GM19395 (cell line): Measurements from ENCODE around the gene TCN1.
"Not testable (repeated sequence)": the region's sequence is repeated elsewhere in the genome, so short reads cannot be mapped to it uniquely, and the experiment has no call there.

Source experiments
- ATAC-seq: cut with Tn5 transposase; IDR thresholded peaks from one replicate; pipeline ENCODE4 v1.9.1; 2021; ENCODE audit warnings: mild to moderate bottlenecking, moderate library complexity; ENCODE audit not compliant: unreplicated experiment

TCN1 gene, protein sequence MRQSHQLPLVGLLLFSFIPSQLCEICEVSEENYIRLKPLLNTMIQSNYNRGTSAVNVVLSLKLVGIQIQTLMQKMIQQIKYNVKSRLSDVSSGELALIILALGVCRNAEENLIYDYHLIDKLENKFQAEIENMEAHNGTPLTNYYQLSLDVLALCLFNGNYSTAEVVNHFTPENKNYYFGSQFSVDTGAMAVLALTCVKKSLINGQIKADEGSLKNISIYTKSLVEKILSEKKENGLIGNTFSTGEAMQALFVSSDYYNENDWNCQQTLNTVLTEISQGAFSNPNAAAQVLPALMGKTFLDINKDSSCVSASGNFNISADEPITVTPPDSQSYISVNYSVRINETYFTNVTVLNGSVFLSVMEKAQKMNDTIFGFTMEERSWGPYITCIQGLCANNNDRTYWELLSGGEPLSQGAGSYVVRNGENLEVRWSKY

DNA sequence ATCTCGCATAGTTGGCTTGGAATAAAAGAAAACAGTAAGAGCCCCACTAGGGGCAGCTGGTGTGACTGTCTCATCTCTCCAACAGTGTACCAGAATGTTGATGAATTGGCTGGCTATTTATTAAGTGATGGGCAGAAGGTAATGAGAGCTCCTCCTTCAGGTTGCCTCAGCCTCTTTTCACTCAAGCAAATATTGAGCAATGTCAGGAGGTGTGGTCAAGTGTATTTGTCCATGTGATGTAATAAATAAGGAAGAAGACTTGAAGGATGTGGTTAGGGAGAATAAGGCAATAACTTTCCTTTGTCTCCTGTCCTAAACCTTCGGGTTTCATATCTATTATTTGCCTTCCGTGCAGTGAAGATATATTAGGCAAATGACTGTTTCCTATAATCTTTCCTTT lies at the start of gene TCN1:
Gene TCN1 (minus strand): TSS at position 91 of the 400 bp plus-strand sequence. CDS start 17 bp downstream, at position 74.
- no peak for ATAC-seq

DNA sequence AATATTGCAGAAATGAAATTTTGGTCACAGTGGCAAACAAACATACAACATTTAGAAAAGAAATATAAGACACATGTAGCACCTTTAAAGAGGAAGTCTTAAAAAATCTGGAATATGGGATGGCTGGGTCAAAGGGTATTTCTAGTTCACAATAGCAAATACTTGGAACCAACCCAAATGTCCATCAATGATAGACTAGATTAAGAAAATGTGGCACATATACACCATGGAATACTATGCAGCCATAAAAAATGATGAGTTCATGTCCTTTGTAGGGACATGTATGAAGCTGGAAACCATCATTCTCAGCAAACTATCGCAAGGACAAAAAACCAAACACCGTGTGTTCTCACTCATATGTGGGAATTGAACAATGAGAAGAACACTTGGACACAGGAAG lies 37.3 kb upstream of the TCN1 start:
- not testable (repeated sequence) for ATAC-seq

DNA sequence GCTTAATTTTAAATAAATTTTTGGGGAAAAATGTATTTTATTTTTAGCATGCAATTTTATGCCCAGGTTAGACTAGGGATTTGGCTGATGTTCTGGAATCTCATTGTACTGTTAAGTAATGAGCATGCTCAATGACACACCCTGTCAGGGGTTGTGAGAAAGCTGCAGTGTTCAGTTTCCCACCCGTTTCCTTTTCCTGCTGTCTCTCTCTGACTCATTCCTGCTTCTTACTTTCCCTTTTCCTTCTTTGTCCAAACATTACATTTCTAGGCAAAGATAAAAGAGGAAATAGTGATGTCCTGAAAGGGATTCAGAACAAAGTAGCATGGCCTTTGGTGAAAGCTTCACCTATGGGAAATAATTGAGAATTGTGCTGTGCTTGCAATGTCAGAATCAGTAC lies 35.0 kb upstream of the TCN1 start:
- no peak for ATAC-seq

DNA sequence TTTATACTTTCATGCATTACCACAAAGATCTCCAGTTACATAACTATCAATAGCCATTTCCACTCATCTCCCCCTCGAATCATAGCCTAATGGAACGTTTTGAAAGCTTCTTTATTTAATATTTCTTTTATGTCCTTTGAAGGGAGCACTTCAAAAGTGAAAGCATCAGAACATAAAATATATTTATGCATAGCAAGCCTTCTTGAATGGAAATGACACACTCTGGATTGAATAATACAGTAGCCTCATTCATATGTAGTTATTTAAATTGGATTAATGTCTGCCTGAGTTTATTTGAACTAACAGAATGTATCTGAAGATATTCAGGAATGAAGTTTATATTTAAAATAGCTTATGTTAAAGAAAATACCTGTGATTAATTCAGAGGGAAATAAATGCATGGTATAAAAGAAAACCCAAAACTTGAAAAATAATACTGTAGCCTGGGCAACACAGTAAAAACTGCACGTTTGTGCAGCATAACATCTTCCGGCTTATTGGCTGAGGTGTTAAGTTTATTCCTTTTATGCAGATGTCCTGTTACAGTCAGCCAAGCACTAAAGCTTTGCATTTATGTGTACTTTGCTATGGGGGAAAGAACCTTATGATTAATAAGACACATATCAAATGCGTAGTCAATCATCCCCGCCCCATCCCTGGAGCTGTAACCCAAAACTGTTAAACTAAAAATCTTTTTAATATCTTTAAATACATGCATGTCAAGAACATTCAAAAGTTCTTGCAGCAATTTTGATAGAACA lies 34.3 kb upstream of the TCN1 start:
- no peak for ATAC-seq

DNA sequence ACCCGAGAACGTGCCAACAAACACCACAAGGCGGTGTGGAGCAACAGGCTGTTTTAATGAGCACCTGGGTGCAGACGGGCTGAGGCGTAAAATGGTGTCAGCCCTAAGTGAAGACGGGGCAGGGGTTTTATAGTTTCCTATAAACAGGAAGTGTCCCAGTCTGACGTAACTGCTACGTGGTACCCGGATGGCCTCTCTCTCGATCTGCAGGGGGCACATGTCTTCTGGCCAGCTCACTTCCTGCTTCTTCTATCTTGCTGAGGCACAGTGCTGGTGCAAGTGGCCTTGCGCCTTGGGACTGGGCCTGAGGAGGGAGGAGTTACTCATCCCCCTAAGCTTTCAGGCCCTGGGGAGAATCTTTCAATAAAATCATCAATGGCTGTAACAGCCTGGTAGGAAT lies 33.2 kb upstream of the TCN1 start:
- no peak for ATAC-seq

DNA sequence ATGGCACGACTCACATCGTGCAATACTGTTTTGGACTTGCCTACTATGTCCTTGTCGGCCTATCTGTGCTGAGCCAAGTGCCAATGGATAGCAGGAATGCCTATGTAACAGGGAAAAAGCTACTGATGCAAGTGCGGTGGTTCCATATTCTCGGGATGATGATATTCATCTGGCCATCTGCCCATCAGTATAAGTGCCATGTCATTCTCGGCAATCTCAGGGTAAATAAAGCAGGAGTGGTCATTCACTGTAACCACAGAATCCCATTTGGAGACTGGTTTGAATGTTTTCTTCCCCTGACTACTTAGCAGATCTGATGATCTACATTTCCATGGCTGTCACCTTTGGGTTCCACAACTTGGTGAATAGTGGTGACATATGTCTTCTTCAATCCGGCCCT lies 32.4 kb upstream of the TCN1 start:
- ATAC-seq, result no peak

DNA sequence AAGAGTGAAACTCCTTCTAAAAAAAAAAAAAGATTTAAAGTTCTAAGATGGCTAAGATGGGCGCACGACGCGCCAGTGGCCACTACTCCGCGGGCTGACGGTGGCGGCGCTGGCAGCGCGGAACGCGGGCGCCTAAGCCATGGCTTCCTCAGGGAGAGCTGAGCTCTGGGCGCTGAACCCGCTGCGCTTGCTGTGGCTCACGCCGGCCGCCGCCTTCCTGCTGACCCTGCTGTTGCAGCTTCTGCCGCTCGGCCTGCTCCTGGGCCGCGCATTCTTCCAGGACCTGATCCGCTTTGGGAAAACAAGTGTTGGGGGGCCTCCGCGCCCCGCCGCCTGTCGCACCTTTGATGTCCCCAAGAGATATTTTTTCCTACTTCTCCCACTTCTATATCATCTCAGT lies 31.8 kb upstream of the TCN1 start:
- no peak for ATAC-seq

DNA sequence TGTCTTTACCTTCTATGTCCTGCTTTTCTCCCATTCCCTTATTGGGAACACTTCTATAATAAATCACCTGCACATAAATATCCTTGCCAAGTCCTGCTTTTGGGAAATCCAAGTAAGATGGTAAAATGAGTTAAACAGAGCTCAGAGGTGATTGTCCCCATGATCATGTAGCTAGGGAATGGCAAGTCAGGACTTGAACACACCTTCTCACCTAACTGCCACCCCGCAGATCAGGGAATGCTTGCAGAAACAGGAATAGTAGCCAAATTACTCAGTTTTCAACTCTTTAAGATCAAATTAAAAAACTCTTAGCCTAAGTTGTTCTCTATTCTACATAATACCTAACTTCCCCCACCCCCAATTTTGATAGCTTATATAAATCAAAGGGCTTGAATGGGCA lies 28.3 kb upstream of the TCN1 start:
- ATAC-seq, result no peak

DNA sequence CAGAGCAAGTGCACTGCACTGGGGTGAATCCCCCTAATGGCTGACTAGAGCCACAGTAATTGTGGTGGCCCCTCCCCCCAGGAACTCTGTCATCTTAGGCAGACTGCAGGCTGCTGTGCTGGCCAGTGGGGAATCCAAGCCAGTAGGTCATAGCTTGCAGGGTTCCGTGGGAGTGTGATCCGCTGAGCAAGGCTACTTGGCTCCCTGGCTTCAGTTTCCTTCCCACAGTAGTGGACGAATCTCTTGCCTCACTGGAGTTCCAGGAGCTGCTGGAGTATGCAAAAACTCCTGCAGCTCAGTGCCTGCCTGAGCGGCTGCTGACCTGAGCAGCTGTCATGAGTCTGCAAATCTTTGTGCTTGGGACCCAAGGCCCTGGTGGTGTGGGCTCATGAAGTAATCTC lies 25.5 kb upstream of the TCN1 start:
- no peak for ATAC-seq

DNA sequence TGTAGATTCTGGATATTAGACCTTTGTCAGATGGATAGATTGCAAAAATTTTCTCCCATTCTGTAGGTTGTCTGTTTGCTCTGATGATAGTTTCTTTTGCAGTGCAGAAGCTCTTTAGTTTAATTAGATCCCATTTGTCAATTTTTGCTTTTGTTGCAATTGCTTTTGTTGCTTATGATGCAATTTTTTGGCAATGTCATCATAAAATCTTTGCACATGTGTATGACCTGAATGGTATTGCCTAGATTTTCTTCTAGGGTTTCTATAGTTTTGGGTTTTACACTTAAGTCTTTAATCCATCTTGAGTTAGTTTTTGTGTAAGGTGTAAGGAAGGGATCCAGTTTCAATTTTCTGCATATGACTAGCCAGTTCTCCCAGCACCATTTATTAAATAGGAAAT lies 20.9 kb upstream of the TCN1 start:
- ATAC-seq, result not testable (repeated sequence)

DNA sequence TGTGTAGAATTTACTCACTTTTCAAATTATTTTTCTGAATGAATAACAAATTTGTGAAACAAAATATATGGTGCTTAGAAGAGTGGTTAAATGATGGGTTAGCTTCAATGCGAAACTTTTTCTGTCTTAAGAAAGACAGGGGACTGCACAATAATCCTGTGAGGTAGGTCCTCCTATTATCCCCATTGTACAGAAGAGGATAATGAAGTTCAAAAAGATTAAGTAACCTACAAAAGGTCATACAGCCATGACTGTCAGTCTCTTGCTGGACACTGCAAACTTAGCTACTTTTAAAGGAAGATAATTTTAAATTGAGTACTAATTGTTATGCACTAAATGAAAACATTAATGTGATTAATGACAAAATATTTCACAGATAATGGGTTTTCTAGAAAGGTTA lies 17.3 kb upstream of the TCN1 start:
- ATAC-seq, result no peak

DNA sequence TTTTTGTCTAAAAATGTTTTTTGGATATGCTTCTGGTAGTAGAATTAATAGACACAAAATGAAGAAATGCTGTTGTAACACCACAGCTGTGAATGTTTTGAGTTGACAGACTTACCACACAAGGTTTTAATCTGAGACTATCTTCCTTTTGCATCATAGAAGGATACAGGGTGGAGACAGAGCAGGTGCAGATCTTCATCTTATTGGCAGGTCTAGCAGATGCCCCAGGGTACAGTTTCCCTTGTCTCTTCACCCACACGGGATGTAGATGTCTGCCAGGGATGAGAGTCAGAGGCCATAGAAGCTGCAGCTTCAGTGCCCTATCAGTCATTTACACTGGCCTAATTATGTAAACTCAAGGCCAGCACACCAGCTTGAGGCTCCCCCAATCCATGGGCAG lies 13.3 kb upstream of the TCN1 start:
- ATAC-seq, result no peak

DNA sequence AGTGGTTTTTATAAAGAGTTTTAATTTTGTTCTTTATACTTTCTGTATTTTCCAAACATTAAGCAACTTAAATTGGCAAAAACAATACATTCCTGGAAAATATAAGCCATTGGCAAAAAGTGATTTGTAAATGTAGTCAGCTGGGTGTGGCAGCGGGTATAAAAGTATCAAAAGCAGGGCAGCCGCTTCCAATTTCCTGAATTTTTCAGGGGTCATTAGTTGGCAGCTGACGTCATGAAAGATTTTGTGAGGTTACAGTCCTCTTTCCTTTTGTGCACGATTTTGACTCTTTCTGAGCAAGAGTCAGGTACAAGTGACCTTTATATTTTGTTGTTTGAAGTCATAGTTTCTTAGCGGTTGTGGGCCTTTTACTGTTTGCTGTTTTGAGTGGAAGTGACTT lies 12.3 kb upstream of the TCN1 start, which contains the start of gene OOSP3:
Gene OOSP3 (plus strand): TSS at position 208 of the 400 bp plus-strand sequence. CDS start 27 bp downstream, at position 235.
- no peak for ATAC-seq

DNA sequence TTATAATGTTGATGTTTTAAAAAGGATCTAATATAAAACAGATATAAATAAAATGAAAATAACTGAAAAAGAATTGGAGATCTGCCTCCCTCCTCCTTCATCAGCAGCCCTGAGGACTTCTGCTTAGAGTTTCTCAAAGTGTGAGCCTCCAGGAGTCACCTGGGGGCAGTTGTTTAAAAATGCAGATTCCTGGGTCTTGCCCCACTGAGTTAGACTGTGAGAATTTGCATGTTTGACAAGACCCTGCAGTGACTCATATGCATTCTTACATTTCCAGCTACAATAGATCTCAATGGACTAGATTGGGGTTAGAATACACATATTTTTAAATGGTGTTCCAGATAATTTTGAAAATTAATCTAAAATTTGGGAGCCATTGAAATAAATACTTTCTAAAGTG lies 11.5 kb upstream of the TCN1 start:
- ATAC-seq, result no peak

DNA sequence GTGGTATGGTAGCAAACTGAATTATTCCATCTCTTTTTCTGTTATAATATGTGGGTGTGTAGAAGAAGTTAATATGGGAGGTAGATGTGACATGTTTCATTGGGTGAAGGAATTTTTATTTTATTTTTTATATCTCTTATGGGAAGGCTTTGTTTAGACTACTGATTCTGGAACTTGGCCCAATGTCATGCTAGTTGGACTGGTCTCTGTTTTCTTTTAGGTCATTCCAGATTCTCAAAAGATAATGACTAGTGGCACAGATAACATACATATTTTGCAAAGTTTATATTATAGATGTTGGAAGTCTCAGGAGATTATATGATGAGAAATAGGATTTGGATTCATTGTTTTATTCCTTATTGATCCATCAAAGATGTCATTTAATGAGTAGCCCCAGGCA lies 11.0 kb upstream of the TCN1 start:
- no peak for ATAC-seq

DNA sequence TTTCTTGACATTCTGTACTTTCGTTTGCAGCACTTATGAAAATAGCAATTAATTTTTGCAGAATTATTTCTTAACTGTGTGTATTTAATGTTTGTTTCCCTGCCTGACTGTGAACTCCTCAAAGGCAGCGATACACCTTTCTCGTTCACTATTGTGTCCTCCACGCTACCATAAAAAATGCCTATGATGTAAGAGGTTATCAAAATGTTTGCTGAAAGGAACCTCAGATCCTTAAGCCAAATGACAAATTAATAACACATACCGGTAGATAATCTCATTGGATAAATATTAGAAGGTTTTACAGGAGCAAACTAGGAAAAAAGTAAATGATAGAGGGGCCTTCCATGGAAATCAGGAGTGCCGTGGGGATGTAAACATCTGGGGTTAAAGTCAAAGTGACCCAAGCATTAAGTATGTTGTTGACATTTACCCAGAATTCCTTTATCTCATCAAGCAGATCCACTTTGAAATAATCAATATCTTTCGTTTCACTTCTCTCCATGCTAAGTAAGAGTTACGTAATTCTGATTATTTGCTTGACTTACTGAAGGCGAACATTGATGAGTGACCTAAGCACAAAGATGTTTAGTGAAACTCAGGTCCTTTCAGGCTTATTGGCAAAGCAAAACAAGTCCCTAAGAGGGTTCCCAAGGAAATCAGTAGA lies 9.7 kb upstream of the TCN1 start:
- no peak for ATAC-seq

DNA sequence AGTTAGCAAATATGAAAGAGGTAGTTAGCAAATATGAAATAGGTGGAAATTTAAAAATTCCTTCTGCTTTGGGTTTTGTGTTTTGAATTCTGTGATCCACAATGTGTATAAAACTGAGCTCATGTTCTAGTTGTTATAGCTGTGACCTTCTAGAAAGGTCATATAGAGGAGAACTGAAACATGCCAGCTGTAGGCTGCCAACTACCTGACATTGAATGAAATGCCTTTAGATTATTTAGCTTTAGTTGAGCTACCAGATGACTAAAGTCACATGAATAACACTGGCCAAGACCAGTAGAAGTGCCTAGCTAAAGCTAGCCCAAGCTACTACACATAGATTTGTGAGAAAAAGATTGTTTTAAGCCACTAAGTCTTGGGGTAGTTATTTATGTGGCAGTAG lies 5.8 kb upstream of the TCN1 start:
- ATAC-seq, result no peak

DNA sequence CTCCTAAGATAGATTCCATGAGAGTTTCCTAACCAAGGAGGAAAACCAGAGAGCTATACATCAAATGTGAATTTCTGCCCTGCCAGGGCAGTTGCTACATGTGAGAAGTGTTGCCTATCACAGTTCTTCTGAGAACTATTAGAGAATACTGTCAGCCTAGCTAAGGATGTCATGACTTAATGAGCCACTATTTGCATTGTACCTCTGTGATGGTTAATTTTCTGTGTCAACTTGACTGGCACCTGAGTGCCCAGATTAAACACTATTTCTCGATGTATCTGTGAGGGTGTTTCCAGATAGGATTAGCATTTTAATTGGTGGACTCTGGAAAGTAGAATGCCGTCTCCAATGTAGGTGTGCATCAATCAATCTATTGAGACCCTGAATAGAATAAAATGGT lies 1.7 kb upstream of the TCN1 start:
- ATAC-seq, result no peak

DNA sequence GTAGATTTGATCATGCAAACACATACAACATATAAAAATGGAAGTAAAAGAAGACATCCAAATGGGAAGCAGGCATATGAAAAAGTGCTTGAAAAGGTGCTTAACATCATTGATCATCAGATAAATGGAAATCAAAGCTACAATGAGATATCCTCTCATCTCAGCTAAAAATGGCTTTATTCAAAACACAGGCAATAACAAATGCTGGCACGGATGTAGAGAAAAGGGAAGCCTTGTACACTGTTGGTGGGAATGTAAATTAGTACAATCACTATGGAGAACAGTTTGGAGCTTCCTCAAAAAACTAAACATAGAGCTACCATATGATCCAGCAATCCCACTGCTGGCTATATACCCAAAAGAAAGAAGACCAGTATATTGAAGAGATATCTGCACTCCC lies 549 bp upstream of the TCN1 start:
- ATAC-seq, result no peak

DNA sequence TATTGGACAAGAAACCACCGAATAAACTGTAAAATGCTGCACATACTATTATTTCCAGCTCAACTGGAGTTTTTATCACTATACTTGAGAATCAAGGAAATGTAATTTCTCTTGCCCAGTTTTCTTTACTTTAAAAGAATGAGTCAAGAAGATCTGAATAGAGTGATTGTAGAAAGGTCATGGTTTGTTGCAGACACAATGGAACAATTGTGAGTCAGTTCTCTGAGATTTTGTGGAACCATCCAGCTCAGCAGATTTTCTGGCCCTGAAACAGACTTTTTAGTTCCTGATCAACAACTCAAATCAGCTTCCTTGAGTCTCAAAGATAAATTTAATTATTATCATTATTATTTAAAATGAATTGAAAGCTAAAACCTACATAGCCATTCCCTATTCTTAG lies 1.3 kb downstream of the TCN1 start:
- no peak for ATAC-seq

DNA sequence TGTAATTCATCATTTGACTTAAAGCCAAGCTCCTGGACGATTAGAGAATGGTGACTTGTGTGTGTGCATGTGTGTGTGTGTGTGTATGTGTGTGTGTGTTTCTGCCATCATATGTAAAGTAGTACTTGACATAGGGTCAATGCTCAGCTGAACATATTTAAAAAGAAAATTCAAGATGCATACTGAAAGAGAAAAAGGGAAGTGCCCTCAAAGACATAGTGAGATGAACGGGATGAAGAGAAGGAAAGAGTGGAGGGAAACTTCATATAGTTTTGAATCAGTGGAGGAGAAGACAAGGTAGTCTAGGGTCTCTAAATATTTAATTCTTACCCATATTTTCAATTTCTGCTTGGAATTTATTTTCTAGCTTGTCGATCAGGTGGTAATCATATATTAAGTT lies 4.0 kb downstream of the TCN1 start:
- no peak for ATAC-seq

DNA sequence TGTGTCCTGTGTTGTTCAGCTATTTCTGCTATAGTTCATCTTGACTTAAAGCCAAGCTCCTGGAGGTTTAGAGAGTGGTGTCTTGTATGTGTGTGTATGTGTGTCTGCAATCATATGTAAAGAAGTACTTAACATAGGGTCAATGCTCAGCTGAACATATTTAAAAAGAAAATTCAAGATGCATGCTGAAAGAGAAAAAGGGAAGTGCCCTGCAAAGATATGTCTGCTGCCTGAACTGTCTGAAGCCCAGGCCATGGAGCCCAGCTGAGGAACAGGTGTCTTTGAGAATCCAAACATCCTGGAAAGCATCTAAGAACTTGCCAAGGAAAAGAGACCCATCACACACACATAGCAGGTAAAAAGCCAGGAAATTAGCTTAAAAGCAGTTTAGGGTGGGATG lies 6.6 kb downstream of the TCN1 start:
- ATAC-seq, result no peak
